Gastrocnemius medialis (tissue), 4 donors: ENCODE measurements around the gene UPF1.

Source experiments
- CTCF ChIP-seq, 5 experiments: fragments of 450-650 bp in 3 of 5; fragments of 200-600 bp in 2 of 5; sonication (generic) in 2 of 5; IDR thresholded peaks in 4 of 5; conservative IDR thresholded peaks in 1 of 5; 1 replicate in 4 of 5; 2 replicates in 1 of 5; pipeline ENCODE4 v1.5.1; 2016 to 2019; ENCODE audit warnings: antibody characterized with exemption in 5 of 5, mild to moderate bottlenecking in 3 of 5, moderate library complexity in 3 of 5
- POLR2A ChIP-seq, 2 donors: fragments of 450-650 bp; IDR thresholded peaks; one replicate each; pipeline ENCODE4 v1.6.1; 2017; ENCODE audit warnings: antibody characterized with exemption in 2 of 2, mild to moderate bottlenecking in 2 of 2, moderate library complexity in 2 of 2

GRCh38 chr19:18828786-18829185 lies 3.0 kb upstream of the UPF1 start:
- no peak for TF ChIP-seq CTCF (IDR thresholded peaks at IDR 0.05 in 4 of 5, conservative IDR thresholded peaks at IDR 0.05 in 1 of 5)
- TF ChIP-seq POLR2A (IDR thresholded peaks at IDR 0.05), result no peak
